Stromal cell of bone marrow (primary cell): ENCODE results near the gene ERI2.
"Not testable (repeated sequence)": the region's sequence is repeated elsewhere in the genome, so short reads cannot be mapped to it uniquely, and the experiment has no call there.

Experiments used
- DNase-seq: peaks from one replicate; pipeline ENCODE4 v3.0.0-alpha.2; 2012; ENCODE audit warnings: low read depth

Gene ERI2

GRCh38 chr16:20814784-20815183 is 8.5 kb upstream of the ERI2 start:
- DNase-seq, result no peak

GRCh38 chr16:20812510-20812909 is 6.2 kb upstream of the ERI2 start:
- DNase-seq, result no peak

- no peak for DNase-seq
Measured at GRCh38 chr16:20811889-20812439, 5.7 kb upstream of the ERI2 start.

GRCh38 chr16:20807862-20808261 is 1.6 kb upstream of the ERI2 start:
- no peak for DNase-seq

GRCh38 chr16:20805684-20806167 is 546 bp downstream of the ERI2 start:
- DNase-seq, result not testable (repeated sequence)

- no peak for DNase-seq
Measured at GRCh38 chr16:20803561-20804214, 2.6 kb downstream of the ERI2 start.

GRCh38 chr16:20803192-20803560 is 3.1 kb downstream of the ERI2 start:
- no peak for DNase-seq

- DNase-seq, result no peak
Measured at GRCh38 chr16:20801278-20801677, 5.0 kb downstream of the ERI2 start.

- no peak for DNase-seq
Measured at GRCh38 chr16:20799599-20799998, 6.7 kb downstream of the ERI2 start.

GRCh38 chr16:20798364-20798763 is 7.9 kb downstream of the ERI2 start:
- no peak for DNase-seq

- DNase-seq, result no peak
Measured at GRCh38 chr16:20791923-20792612, 14.2 kb downstream of the ERI2 start.

- DNase-seq, result no peak
Measured at GRCh38 chr16:20789130-20789529, 17.1 kb downstream of the ERI2 start.

GRCh38 chr16:20784204-20784603 is 22.1 kb downstream of the ERI2 start:
- DNase-seq, result no peak

GRCh38 chr16:20782470-20782869 is 23.8 kb downstream of the ERI2 start:
- no peak for DNase-seq

- no peak for DNase-seq
Measured at GRCh38 chr16:20781697-20782096, 24.6 kb downstream of the ERI2 start.

GRCh38 chr16:20774703-20775362 is 31.4 kb downstream of the ERI2 start:
- peak; percentile 21 for DNase-seq

GRCh38 chr16:20773679-20774078 is 32.6 kb downstream of the ERI2 start:
- no peak for DNase-seq

- no peak for DNase-seq
Measured at GRCh38 chr16:20768818-20769217, 37.5 kb downstream of the ERI2 start.

- no peak for DNase-seq
Measured at GRCh38 chr16:20768121-20768520, 38.2 kb downstream of the ERI2 start.

- DNase-seq, result no peak
Measured at GRCh38 chr16:20767577-20767976, 38.7 kb downstream of the ERI2 start.

- no peak for DNase-seq
Measured at GRCh38 chr16:20766294-20766693, 40.0 kb downstream of the ERI2 start.

- no peak for DNase-seq
Measured at GRCh38 chr16:20765732-20766131, 40.5 kb downstream of the ERI2 start.

- not testable (repeated sequence) for DNase-seq
Measured at GRCh38 chr16:20764448-20764847, 41.8 kb downstream of the ERI2 start.
